ENCODE measurements around the gene OTX1. TPM values are rescaled to one million over a fixed set of nuclear protein-coding genes. Genes with fewer than 3 reads are reported as not detected.
A peak's percentile ranks its signal among the peaks of the same experiment; 100 is the strongest.
"Not testable (repeated sequence)": the region's sequence is repeated elsewhere in the genome, so short reads cannot be mapped to it uniquely, and the experiment has no call there.

OTX1 gene
- total RNA-seq = under 1 TPM in 1 of 2 donors, not detected in 1; 0.07 TPM

DNA sequence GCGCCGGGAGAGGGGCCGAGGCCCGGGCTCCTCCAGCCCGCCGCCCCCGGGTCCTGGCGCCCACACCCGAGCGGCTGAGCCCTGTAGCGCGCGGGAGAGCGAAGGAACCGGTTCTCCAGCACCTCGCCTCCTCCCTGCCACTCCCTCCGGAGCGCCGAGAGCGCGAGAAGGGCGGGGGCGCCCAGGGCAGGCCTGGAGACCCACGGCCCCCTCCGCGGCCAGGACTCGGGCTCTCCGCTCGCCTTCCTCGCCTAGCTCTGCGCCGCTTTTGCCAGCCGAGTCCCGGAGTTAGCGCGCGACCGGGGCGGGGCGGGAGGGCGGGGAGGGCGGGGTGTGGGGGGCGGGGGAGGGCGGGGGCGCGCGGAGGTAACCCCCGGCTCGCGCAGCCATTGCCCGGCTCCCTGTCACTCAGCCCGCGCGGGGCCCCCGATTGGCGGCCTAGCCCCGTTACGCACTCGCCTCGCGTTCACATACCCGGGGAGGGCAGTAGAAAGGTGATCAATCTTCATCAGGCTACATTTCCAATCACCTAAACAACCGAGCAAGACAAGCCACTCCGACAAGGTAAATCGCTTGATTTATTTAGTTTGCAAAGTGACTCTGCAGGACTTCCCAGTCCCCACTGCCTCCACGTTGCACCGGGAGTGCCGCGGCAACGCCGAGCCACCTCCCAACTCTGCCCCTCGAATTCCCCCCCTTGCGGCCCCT is at the start of gene OTX1:
TSS of gene OTX1 (plus strand) at position 497 of the 708 bp plus-strand sequence. CDS start 2,161 bp downstream, outside the sequence.
- ATAC-seq (replicated peaks in 1 of 2) (peak; percentile 75 to 80), DNase-seq (peak; percentile 79 to 82)
- peaks cover 84% of the 10 kb centered on the region for H3K27me3 Mint-ChIP-seq (ENCODE audit: low read depth)
- H3K36me3 Mint-ChIP-seq (ENCODE audit: insufficient read depth in 2 of 2) = peaks cover 3 to 4% of the 10 kb centered on the region in 2 donors
- H3K27ac Mint-ChIP-seq = peak within 1 kb of the TSS; percentile 43
- peak within 1 kb of the TSS; percentile 88 to 91 for H3K4me3 Mint-ChIP-seq
- H3K9me3 Mint-ChIP-seq = no peaks in the 10 kb centered on the region
- peaks cover 75% of the 10 kb centered on the region for H3K4me1 Mint-ChIP-seq (ENCODE audit: low read depth)

GRCh38 chr2:63001576-63001975 is 49.1 kb upstream of the OTX1 start:
- Mint-ChIP-seq H3K36me3 (ENCODE audit: insufficient read depth in 2 of 2) (no peaks in the 10 kb centered on the region), H3K9me3 (no peaks in the 10 kb centered on the region), H3K27ac (no peak overlapping the region), H3K4me1 (ENCODE audit: low read depth) (no peaks in the 10 kb centered on the region), H3K4me3 (no peak overlapping the region), H3K27me3 (ENCODE audit: low read depth) (no peaks in the 10 kb centered on the region)
- ATAC-seq (replicated peaks in 1 of 2) (no peak), DNase-seq (no peak)

GRCh38 chr2:63003351-63003750 is 47.3 kb upstream of the OTX1 start:
- Mint-ChIP-seq H3K4me1 (ENCODE audit: low read depth) (no peaks in the 10 kb centered on the region), H3K9me3 (no peaks in the 10 kb centered on the region), H3K27me3 (ENCODE audit: low read depth) (no peaks in the 10 kb centered on the region), H3K27ac (no peak overlapping the region), H3K36me3 (ENCODE audit: insufficient read depth in 2 of 2) (no peaks in the 10 kb centered on the region), H3K4me3 (no peak overlapping the region)
- ATAC-seq (replicated peaks in 1 of 2) (no peak), DNase-seq (no peak)

DNA sequence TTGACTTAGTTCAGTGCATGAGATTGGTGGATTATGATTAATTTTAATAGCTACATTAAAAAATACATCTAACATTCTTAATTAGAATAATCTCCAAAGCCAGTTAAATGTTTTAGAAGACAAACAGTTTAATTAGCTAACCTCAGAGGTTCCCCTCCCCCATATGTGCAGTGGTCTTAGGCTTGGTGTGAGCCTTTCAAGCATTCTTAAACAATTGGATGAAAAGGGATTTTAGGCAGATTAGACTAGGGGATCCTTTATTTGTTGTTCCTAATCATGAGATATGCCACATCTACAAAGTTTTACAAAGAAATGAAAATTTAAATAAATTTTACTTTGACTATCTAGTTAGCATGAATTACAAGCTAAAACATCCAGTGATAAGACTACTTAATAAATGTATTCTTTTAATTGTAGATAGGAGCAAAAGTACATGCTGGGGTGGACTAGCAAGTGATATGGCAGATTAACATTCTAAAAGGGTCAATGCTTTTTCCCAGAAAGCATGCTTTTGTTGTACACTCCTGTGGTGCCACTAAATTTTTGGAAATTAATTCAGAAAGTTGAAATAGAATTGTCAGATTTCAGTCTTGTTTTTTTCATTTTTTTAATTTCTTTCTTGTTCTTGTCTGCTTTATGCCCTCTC is 42.7 kb upstream of the OTX1 start:
- no peak for ATAC-seq (replicated peaks in 1 of 2)
- no peaks in the 10 kb centered on the region for H3K36me3 Mint-ChIP-seq (ENCODE audit: insufficient read depth in 2 of 2)
- DNase-seq = no peak
- H3K9me3 Mint-ChIP-seq = no peaks in the 10 kb centered on the region
- H3K27ac Mint-ChIP-seq = no peak overlapping the region
- no peaks in the 10 kb centered on the region for H3K27me3 Mint-ChIP-seq (ENCODE audit: low read depth)
- no peaks in the 10 kb centered on the region for H3K4me1 Mint-ChIP-seq (ENCODE audit: low read depth)
- no peak overlapping the region for H3K4me3 Mint-ChIP-seq

DNA sequence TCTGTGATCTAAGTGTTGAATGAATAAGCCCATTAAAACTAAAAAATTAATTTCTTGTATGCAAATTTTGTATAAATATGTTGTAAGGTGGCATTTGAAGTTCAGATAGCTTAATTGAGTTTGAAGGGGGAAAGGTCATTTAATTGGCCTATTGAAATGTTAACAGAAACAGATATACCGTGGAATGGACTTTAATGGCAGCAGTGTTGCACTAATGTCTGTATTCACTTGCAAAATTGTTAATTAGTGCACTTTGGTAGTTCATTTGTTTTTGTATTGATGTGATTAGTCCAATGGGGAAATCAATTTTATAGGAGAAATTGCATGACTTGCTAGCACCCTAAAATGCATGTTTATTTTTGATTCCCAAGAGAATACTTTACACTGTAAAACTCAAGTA is 41.8 kb upstream of the OTX1 start:
- DNase-seq (no peak), ATAC-seq (replicated peaks in 1 of 2) (no peak)
- H3K36me3 Mint-ChIP-seq (ENCODE audit: insufficient read depth in 2 of 2) = no peaks in the 10 kb centered on the region
- H3K4me3 Mint-ChIP-seq = no peak overlapping the region
- no peaks in the 10 kb centered on the region for H3K27me3 Mint-ChIP-seq (ENCODE audit: low read depth)
- no peak overlapping the region for H3K27ac Mint-ChIP-seq
- H3K9me3 Mint-ChIP-seq = no peaks in the 10 kb centered on the region
- H3K4me1 Mint-ChIP-seq (ENCODE audit: low read depth) = no peaks in the 10 kb centered on the region

- H3K27me3 Mint-ChIP-seq (ENCODE audit: low read depth) = no peaks in the 10 kb centered on the region
- H3K36me3 Mint-ChIP-seq (ENCODE audit: insufficient read depth in 2 of 2) = no peaks in the 10 kb centered on the region
- DNase-seq = no peak
Observed at GRCh38 chr2:63009490-63009889, 41.1 kb upstream of the OTX1 start.

GRCh38 chr2:63012541-63012940 is 38.1 kb upstream of the OTX1 start:
- no peaks in the 10 kb centered on the region for H3K27me3 Mint-ChIP-seq (ENCODE audit: low read depth)
- no peak overlapping the region for H3K27ac Mint-ChIP-seq
- no peaks in the 10 kb centered on the region for H3K4me1 Mint-ChIP-seq (ENCODE audit: low read depth)
- no peaks in the 10 kb centered on the region for H3K36me3 Mint-ChIP-seq (ENCODE audit: insufficient read depth in 2 of 2)
- DNase-seq = no peak
- no peaks in the 10 kb centered on the region for H3K9me3 Mint-ChIP-seq
- no peak overlapping the region for H3K4me3 Mint-ChIP-seq
- ATAC-seq (replicated peaks in 1 of 2) = no peak

More at GRCh38 chr2:63009490-63009889, 41.1 kb upstream of the OTX1 start:
- ATAC-seq (replicated peaks in 1 of 2) = no peak
- Mint-ChIP-seq H3K9me3 (no peaks in the 10 kb centered on the region), H3K4me1 (ENCODE audit: low read depth) (no peaks in the 10 kb centered on the region), H3K27ac (no peak overlapping the region), H3K4me3 (no peak overlapping the region)

- H3K9me3 Mint-ChIP-seq = no peaks in the 10 kb centered on the region
- H3K4me1 Mint-ChIP-seq (ENCODE audit: low read depth) = no peaks in the 10 kb centered on the region
- DNase-seq = no peak
- no peak overlapping the region for H3K27ac Mint-ChIP-seq
- no peaks in the 10 kb centered on the region for H3K36me3 Mint-ChIP-seq (ENCODE audit: insufficient read depth in 2 of 2)
- no peak overlapping the region for H3K4me3 Mint-ChIP-seq
- no peaks in the 10 kb centered on the region for H3K27me3 Mint-ChIP-seq (ENCODE audit: low read depth)
- no peak for ATAC-seq (replicated peaks in 1 of 2)
Observed at GRCh38 chr2:63013438-63013837, 37.2 kb upstream of the OTX1 start.

DNA sequence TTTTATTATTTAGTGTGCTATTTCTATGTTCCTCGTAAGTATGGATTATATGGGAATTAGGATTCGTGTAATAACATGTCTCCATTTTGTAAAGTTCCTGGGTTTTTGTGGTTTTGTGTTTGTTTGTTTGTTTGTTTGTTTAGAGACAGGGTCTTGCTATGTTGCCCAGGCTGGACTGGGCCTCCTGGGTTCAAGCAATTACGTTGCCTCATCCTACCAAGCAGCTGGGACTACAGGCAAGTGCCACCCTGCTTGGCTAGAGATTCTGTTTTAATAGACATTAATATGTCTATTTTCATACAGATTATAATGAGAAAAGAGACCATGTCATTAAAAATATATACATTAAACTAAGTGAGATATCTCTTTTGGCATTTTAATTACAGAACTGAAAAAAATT is 35.2 kb upstream of the OTX1 start:
- Mint-ChIP-seq H3K4me1 (ENCODE audit: low read depth) (no peaks in the 10 kb centered on the region), H3K27me3 (ENCODE audit: low read depth) (no peaks in the 10 kb centered on the region), H3K36me3 (ENCODE audit: insufficient read depth in 2 of 2) (no peaks in the 10 kb centered on the region), H3K4me3 (no peak overlapping the region), H3K9me3 (no peaks in the 10 kb centered on the region), H3K27ac (no peak overlapping the region)
- DNase-seq = no peak
- no peak for ATAC-seq (replicated peaks in 1 of 2)

DNA sequence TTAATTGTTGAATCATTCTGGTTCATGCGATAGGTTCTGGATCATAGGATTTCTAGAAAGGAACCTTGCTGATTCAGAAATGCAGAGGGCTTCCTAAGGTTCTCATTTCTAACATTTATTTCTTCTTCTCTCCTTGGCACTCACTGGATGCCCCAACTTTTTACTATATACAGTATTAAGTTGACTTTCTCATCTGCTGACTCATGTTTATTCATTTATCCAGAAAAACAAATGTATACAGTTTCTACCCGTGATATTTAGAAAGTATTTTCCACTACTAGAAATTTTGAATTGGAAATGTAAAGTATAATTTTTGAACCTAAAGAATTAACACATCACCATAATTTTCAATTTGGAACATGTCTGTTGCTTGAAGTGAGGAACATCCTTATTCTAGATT is 32.2 kb upstream of the OTX1 start:
- Mint-ChIP-seq H3K4me3 (no peak overlapping the region), H3K27me3 (ENCODE audit: low read depth) (no peaks in the 10 kb centered on the region), H3K36me3 (ENCODE audit: insufficient read depth in 2 of 2) (no peaks in the 10 kb centered on the region), H3K4me1 (ENCODE audit: low read depth) (no peaks in the 10 kb centered on the region), H3K9me3 (no peaks in the 10 kb centered on the region), H3K27ac (no peak overlapping the region)
- ATAC-seq (replicated peaks in 1 of 2) (no peak), DNase-seq (no peak)

DNA sequence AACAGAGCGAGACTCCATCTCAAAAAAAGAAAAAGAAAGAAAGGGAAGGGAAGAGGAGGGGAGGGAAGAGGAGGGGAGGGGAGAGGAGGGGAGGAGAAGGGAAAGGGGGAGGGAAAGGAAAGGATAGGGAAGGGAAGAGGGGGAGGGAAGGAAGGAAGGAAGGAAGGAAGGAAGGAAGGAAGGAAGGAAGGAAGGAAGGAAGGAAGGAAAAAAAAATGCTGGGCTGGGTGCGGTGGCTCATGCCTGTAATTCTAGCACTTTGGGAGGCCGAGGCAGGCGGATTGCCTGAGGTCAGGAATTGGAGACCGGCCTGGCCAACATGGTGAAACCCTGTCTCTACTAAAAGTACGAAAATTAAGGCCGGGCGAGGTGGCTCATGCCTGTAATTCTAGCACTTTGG is 30.9 kb upstream of the OTX1 start:
- DNase-seq; H3K4me1 Mint-ChIP-seq (ENCODE audit: low read depth); H3K9me3 Mint-ChIP-seq; H3K27ac Mint-ChIP-seq; H3K27me3 Mint-ChIP-seq (ENCODE audit: low read depth); H3K4me3 Mint-ChIP-seq; H3K36me3 Mint-ChIP-seq (ENCODE audit: insufficient read depth in 2 of 2); ATAC-seq (replicated peaks in 1 of 2): not testable (repeated sequence)

DNA sequence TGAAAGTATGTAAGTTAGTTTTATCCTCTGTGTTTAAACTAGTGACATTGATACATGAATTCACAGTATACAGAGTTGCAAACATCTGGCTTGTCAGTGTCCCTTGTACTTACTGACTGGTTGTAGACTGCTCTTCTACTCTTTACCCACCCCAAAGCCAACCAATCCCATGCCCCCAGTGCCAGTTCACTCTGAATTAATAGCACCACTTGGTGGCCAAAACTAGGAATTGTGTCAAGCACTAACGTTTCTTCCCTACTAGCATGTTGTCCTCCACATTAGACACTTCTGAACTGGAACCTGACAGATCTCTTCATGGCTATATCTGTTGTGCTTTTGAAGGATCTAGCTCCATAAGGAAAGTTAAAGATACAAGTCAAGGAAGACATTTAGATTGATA is 27.2 kb upstream of the OTX1 start:
- Mint-ChIP-seq H3K9me3 (no peaks in the 10 kb centered on the region), H3K27ac (no peak overlapping the region), H3K4me1 (ENCODE audit: low read depth) (no peaks in the 10 kb centered on the region), H3K27me3 (ENCODE audit: low read depth) (no peaks in the 10 kb centered on the region), H3K4me3 (no peak overlapping the region), H3K36me3 (ENCODE audit: insufficient read depth in 2 of 2) (no peaks in the 10 kb centered on the region)
- peak in 1 of 2 donors; percentile 34 for ATAC-seq (replicated peaks in 1 of 2)
- no peak for DNase-seq

GRCh38 chr2:63027220-63027619 is 23.4 kb upstream of the OTX1 start:
- no peak for ATAC-seq (replicated peaks in 1 of 2)
- no peak overlapping the region for H3K27ac Mint-ChIP-seq
- peaks cover 0 to 1% of the 10 kb centered on the region in 2 donors for H3K36me3 Mint-ChIP-seq (ENCODE audit: insufficient read depth in 2 of 2)

GRCh38 chr2:63029058-63029457 is 21.6 kb upstream of the OTX1 start:
- Mint-ChIP-seq H3K27me3 (ENCODE audit: low read depth) (no peaks in the 10 kb centered on the region), H3K4me1 (ENCODE audit: low read depth) (no peaks in the 10 kb centered on the region), H3K27ac (no peak overlapping the region), H3K4me3 (no peak overlapping the region), H3K36me3 (ENCODE audit: insufficient read depth in 2 of 2) (peaks cover 0 to 1% of the 10 kb centered on the region in 2 donors), H3K9me3 (no peaks in the 10 kb centered on the region)
- ATAC-seq (replicated peaks in 1 of 2) (no peak), DNase-seq (no peak)

More at GRCh38 chr2:63027220-63027619, 23.4 kb upstream of the OTX1 start:
- no peak for DNase-seq
- no peaks in the 10 kb centered on the region for H3K4me1 Mint-ChIP-seq (ENCODE audit: low read depth)
- no peak overlapping the region for H3K4me3 Mint-ChIP-seq
- no peaks in the 10 kb centered on the region for H3K9me3 Mint-ChIP-seq
- no peaks in the 10 kb centered on the region for H3K27me3 Mint-ChIP-seq (ENCODE audit: low read depth)
